ENCODE measurements around the gene AGPAT2.

The AGPAT2 gene

GRCh38 chr9:136700304-136700703 lies 13.0 kb upstream of the AGPAT2 start:
- DNase-seq: no peak

- DNase-seq: no peak
Observed at GRCh38 chr9:136698635-136699246, 11.5 kb upstream of the AGPAT2 start.

GRCh38 chr9:136697821-136698526 lies 10.7 kb upstream of the AGPAT2 start:
- DNase-seq: no peak

GRCh38 chr9:136697146-136697820 lies 10.0 kb upstream of the AGPAT2 start:
- no peak for DNase-seq

GRCh38 chr9:136696502-136696901 lies 9.2 kb upstream of the AGPAT2 start:
- DNase-seq: no peak

- DNase-seq: no peak
Observed at GRCh38 chr9:136695955-136696354, 8.7 kb upstream of the AGPAT2 start.

- DNase-seq: no peak
Observed at GRCh38 chr9:136695435-136695895, 8.2 kb upstream of the AGPAT2 start.

GRCh38 chr9:136694872-136695247 lies 7.6 kb upstream of the AGPAT2 start:
- DNase-seq: no peak

GRCh38 chr9:136694163-136694871 lies 7.1 kb upstream of the AGPAT2 start:
- no peak for DNase-seq

- no peak for DNase-seq
Observed at GRCh38 chr9:136693490-136694162, 6.4 kb upstream of the AGPAT2 start.

- no peak for DNase-seq
Observed at GRCh38 chr9:136693135-136693489, 5.9 kb upstream of the AGPAT2 start.

GRCh38 chr9:136692185-136693134 lies 5.2 kb upstream of the AGPAT2 start:
- no peak for DNase-seq

- DNase-seq: no peak
Observed at GRCh38 chr9:136691316-136692184, 4.3 kb upstream of the AGPAT2 start.

- DNase-seq: no peak
Observed at GRCh38 chr9:136690806-136691261, 3.6 kb upstream of the AGPAT2 start.

- DNase-seq: no peak
Observed at GRCh38 chr9:136690104-136690805, 3.0 kb upstream of the AGPAT2 start.

GRCh38 chr9:136689108-136689460 lies 1.8 kb upstream of the AGPAT2 start:
- no peak for DNase-seq

GRCh38 chr9:136688274-136689107 lies 1.2 kb upstream of the AGPAT2 start:
- DNase-seq: no peak

GRCh38 chr9:136687721-136688223 lies 515 bp upstream of the AGPAT2 start:
- no peak for DNase-seq

- DNase-seq: no peak
Observed at GRCh38 chr9:136686534-136686793, 793 bp downstream of the AGPAT2 start.
